ENCODE results near the gene STX8. TPM values are rescaled to one million over a fixed set of nuclear protein-coding genes. Genes with fewer than 3 reads are reported as not detected.
"Not testable (repeated sequence)": the region's sequence is repeated elsewhere in the genome, so short reads cannot be mapped to it uniquely, and the experiment has no call there.

STX8 gene, protein sequence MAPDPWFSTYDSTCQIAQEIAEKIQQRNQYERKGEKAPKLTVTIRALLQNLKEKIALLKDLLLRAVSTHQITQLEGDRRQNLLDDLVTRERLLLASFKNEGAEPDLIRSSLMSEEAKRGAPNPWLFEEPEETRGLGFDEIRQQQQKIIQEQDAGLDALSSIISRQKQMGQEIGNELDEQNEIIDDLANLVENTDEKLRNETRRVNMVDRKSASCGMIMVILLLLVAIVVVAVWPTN
- 50.6 to 64.4 TPM (median 55.7 TPM) in 3 replicates for total RNA-seq
- long read RNA-seq, transcript STX8-201 (8 exons, 1,246 nt): major isoform, 31 of 38 reads
- long read RNA-seq, partial matches to known transcripts: 1 of 38 reads
- long read RNA-seq, other reads (novel, unspliced or antisense): 3 of 38 reads

- no peaks in the 10 kb centered on the region for H3K9me3 Mint-ChIP-seq (ENCODE audit: low read depth)
- peaks cover 14% of the 10 kb centered on the region for H3K4me1 Mint-ChIP-seq (ENCODE audit: low read depth)
- peak within 1 kb of the TSS; percentile 87 for H3K27ac Mint-ChIP-seq (ENCODE audit: unreplicated experiment)
- no peaks in the 10 kb centered on the region for H3K36me3 Mint-ChIP-seq (ENCODE audit: low read depth)
- TF ChIP-seq CTCF (IDR thresholded peaks at IDR 0.05): no peak
- H3K27me3 Mint-ChIP-seq (ENCODE audit: low read depth): no peaks in the 10 kb centered on the region
- peak within 1 kb of the TSS; percentile 96 for H3K4me3 Mint-ChIP-seq (ENCODE audit: unreplicated experiment)
- DNase-seq (ENCODE audit: low spot score): peak; percentile 97
These were observed at the start of gene STX8 for GRCh38 chr17:9575381-9576101. Gene STX8 (minus strand): TSS chr17:9575820. CDS start chr17:9575808, 12 bp downstream.

GRCh38 chr17:9622961-9623360, 47.3 kb upstream of the STX8 start:
- H3K27me3 Mint-ChIP-seq (ENCODE audit: low read depth): peaks cover 4% of the 10 kb centered on the region
- no peak overlapping the region for H3K27ac Mint-ChIP-seq (ENCODE audit: unreplicated experiment)
- no peak for TF ChIP-seq CTCF (IDR thresholded peaks at IDR 0.05)
- H3K36me3 Mint-ChIP-seq (ENCODE audit: low read depth): peaks cover 4% of the 10 kb centered on the region
- H3K4me1 Mint-ChIP-seq (ENCODE audit: low read depth): no peaks in the 10 kb centered on the region
- H3K9me3 Mint-ChIP-seq (ENCODE audit: low read depth): peaks cover 32% of the 10 kb centered on the region
- no peak for DNase-seq (ENCODE audit: low spot score)
- no peak overlapping the region for H3K4me3 Mint-ChIP-seq (ENCODE audit: unreplicated experiment)

GRCh38 chr17:9615486-9615885, 39.9 kb upstream of the STX8 start:
- Mint-ChIP-seq H3K9me3 (ENCODE audit: low read depth) (no peaks in the 10 kb centered on the region), H3K27me3 (ENCODE audit: low read depth) (peaks cover 15% of the 10 kb centered on the region), H3K4me3 (ENCODE audit: unreplicated experiment) (no peak overlapping the region), H3K36me3 (ENCODE audit: low read depth) (no peaks in the 10 kb centered on the region), H3K27ac (ENCODE audit: unreplicated experiment) (no peak overlapping the region), H3K4me1 (ENCODE audit: low read depth) (no peaks in the 10 kb centered on the region)
- DNase-seq (ENCODE audit: low spot score): no peak
- TF ChIP-seq CTCF (IDR thresholded peaks at IDR 0.05): no peak

DNA sequence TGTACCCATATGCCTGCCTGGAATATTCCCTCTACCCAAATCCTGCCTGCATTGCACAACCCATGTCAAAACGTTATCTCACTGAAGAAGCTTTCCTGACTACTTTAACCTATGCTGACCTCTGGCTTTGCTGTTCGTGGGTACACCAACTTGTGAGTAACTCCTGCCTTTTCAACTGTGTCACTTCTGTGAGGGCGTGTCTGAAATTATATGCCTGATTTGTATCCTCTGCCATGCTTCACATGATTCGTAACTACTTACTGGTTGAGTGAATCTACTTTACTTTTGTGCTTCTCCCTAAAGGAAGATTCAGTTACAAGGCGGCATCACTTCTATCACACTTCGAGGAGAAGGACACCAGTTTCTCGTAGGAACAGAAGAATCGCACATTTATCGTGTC, 36.4 kb upstream of the STX8 start:
- Mint-ChIP-seq H3K27ac (ENCODE audit: unreplicated experiment) (no peak overlapping the region), H3K36me3 (ENCODE audit: low read depth) (no peaks in the 10 kb centered on the region), H3K27me3 (ENCODE audit: low read depth) (peaks cover 26% of the 10 kb centered on the region), H3K9me3 (ENCODE audit: low read depth) (peaks cover 6% of the 10 kb centered on the region), H3K4me3 (ENCODE audit: unreplicated experiment) (no peak overlapping the region), H3K4me1 (ENCODE audit: low read depth) (no peaks in the 10 kb centered on the region)
- DNase-seq (ENCODE audit: low spot score): no peak
- no peak for TF ChIP-seq CTCF (IDR thresholded peaks at IDR 0.05)

DNA sequence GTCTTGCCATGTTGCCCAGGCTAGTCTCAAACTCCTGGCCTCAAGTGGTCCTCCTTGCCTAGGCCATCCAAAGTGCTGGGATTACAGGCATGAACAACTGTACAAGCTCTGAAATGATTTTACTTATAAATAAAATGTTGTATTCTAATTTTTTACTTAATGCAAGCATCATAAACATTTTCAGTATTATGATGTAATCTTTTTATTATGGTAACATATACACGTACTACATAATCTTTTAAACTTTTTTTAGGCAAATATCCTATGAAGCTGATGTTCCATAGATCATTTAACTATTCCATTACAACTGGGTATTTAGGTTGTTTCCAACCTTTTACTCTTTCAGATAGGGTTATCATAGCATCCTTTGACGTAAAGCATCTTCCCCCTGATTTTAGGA, 35.9 kb upstream of the STX8 start:
- no peaks in the 10 kb centered on the region for H3K4me1 Mint-ChIP-seq (ENCODE audit: low read depth)
- H3K9me3 Mint-ChIP-seq (ENCODE audit: low read depth): peaks cover 6% of the 10 kb centered on the region
- no peak for TF ChIP-seq CTCF (IDR thresholded peaks at IDR 0.05)
- no peaks in the 10 kb centered on the region for H3K36me3 Mint-ChIP-seq (ENCODE audit: low read depth)
- no peak overlapping the region for H3K27ac Mint-ChIP-seq (ENCODE audit: unreplicated experiment)
- H3K4me3 Mint-ChIP-seq (ENCODE audit: unreplicated experiment): no peak overlapping the region
- DNase-seq (ENCODE audit: low spot score): no peak
- peaks cover 26% of the 10 kb centered on the region for H3K27me3 Mint-ChIP-seq (ENCODE audit: low read depth)

DNA sequence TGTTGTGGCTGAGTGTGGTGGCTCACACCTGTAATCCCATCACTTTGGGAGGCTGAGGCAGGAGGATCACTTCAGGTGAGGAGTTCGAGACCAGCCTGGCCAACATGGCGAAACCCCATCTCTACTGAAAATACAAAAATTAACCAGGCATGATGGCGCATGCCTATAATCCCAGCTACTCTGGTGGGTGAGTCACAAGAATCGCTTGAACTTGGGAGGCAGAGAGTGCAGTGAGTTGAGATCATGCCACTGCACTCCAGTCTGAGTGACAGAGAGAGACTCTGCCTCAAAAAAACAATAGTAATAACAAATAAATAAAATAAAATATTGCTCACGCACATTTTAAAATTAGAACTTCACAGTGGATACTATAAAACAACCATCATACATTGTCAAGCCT, 31.4 kb upstream of the STX8 start:
- H3K27ac Mint-ChIP-seq (ENCODE audit: unreplicated experiment); H3K9me3 Mint-ChIP-seq (ENCODE audit: low read depth); DNase-seq (ENCODE audit: low spot score); H3K4me1 Mint-ChIP-seq (ENCODE audit: low read depth); H3K36me3 Mint-ChIP-seq (ENCODE audit: low read depth); H3K4me3 Mint-ChIP-seq (ENCODE audit: unreplicated experiment): not testable (repeated sequence)
- peaks cover 27% of the 10 kb centered on the region for H3K27me3 Mint-ChIP-seq (ENCODE audit: low read depth)
